Gastrocnemius medialis (tissue), 4 donors: ENCODE results near the gene GYPC. TPM values are rescaled to one million over a fixed set of nuclear protein-coding genes. Genes with fewer than 3 reads are reported as not detected.

Experiments
- ATAC-seq, 2 donors: fragments of 150-250 bp; one replicate each; pipeline ENCODE4 v1.9.1; 2016
- DNase-seq, 2 donors: peaks; one replicate each; pipeline ENCODE4 v3.0.0-alpha.2; 2019
- H3K27ac ChIP-seq, 4 donors: fragments of 200-600 bp; sonication (generic); 1 replicate in 1 of 4; 2 replicates in 3 of 4; pipeline ENCODE4 v1.5.1; 2016 to 2018; ENCODE audit warnings: mild to moderate bottlenecking in 2 of 4, moderate library complexity in 1 of 4
- H3K27me3 ChIP-seq, 3 donors: fragments of 200-600 bp; sonication (generic) in 2 of 3; 1 replicate in 1 of 3; 2 replicates in 2 of 3; pipeline versions ENCODE4 v1.5.1 to v1.6.0; 2016 to 2019; ENCODE audit warnings: mild to moderate bottlenecking in 1 of 3, moderate library complexity in 1 of 3
- H3K36me3 ChIP-seq, 2 donors: fragments of 200-600 bp; sonication (generic) in 1 of 2; one replicate each; pipeline ENCODE4 v1.5.1; 2017 to 2018
- H3K4me1 ChIP-seq, 2 donors: fragments of 200-600 bp; sonication (generic) in 1 of 2; one replicate each; pipeline ENCODE4 v1.5.1; 2016 to 2017; ENCODE audit warnings: mild to moderate bottlenecking in 2 of 2
- H3K4me3 ChIP-seq, 4 donors: fragments of 200-600 bp; sonication (generic) in 3 of 4; 1 replicate in 1 of 4; 2 replicates in 3 of 4; pipeline ENCODE4 v1.5.1; 2016 to 2019; ENCODE audit warnings: mild to moderate bottlenecking in 2 of 4
- H3K9me3 ChIP-seq, 3 donors: fragments of 200-600 bp; sonication (generic) in 2 of 3; 1 replicate in 1 of 3; 2 replicates in 2 of 3; pipeline ENCODE4 v1.5.1; 2016 to 2019
- POLR2A ChIP-seq, 2 donors: fragments of 450-650 bp; IDR thresholded peaks; one replicate each; pipeline ENCODE4 v1.6.1; 2017; ENCODE audit warnings: antibody characterized with exemption in 2 of 2, mild to moderate bottlenecking in 2 of 2, moderate library complexity in 2 of 2
- in situ Hi-C, 4 donors: fragments of 200-750 bp; cut with MboI; loops; one replicate each; pipeline versions ENCODE4 v1.15.0 to v1.8.0; 2017; ENCODE audit warnings: low sequenced_read_pairs in 4 of 4
- intact Hi-C: fragments of 100-400 bp; cut with DNase I; formaldehyde crosslinking; loops from one replicate; pipeline ENCODE4 v1.15.1; 2023; ENCODE audit warnings: low total_unique reads
- total RNA-seq, 4 donors: library from RNA; depleted of rRNA; stranded (reverse); fragments of >200 nt; gene quantifications; one replicate each; pipeline versions ENCODE4 v1.1.0 to v1.2.3, GENCODE V29; 2016
- TF ChIP-seq, protein P1 (sequence below), 5 experiments: fragments of 450-650 bp in 3 of 5; fragments of 200-600 bp in 2 of 5; sonication (generic) in 2 of 5; IDR thresholded peaks in 4 of 5; conservative IDR thresholded peaks in 1 of 5; 1 replicate in 4 of 5; 2 replicates in 1 of 5; pipeline ENCODE4 v1.5.1; 2016 to 2019; ENCODE audit warnings: antibody characterized with exemption in 5 of 5, mild to moderate bottlenecking in 3 of 5, moderate library complexity in 3 of 5

GYPC gene
- total RNA-seq, 4 donors from 2014 or later = 66.3 to 82.0 (median 71.9) TPM

DNA sequence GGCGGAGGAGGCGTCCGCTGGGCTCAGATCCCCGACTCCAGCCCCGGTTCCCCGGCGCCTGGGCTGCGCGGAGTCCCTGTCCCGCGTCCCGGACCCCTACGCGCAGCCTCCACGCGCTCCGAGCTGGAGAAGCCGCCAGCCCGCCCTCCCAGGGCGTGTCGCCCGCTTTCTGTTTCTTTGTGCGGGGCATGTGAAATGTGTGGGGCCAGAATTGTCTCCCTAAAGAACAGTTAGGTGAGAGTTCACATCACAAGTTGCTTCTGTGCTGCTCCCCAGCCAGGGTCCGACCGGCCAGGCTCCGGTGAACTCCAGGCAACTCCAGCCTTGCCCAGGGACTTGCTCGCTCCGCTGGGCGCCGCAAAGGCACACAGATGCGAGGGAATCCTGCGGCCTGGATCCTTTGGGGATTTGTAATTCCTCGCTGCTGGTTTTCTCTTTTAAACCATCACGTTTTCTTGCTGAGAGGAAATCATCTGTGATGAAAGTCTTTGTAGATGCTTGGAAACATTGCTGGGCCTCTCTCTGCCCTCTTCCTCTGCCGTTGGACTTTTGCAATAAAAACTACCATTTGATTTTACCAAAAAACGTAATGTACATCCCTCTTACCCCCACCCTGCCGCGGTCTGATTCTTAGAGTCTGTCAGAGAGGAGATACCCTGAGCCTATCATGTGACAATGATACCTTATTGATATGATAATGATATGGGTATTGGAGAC lies 631 bp downstream of the GYPC start:
- Histone ChIP-seq H3K9me3 (no peaks in the 10 kb centered on the region), H3K27ac (peak overlapping the region; percentile 97 to 99 (median 99)), H3K27me3 (no peaks in the 10 kb centered on the region), H3K36me3 (no peaks in the 10 kb centered on the region), H3K4me1 (peaks cover 51 to 58% of the 10 kb centered on the region in 2 donors), H3K4me3 (peak overlapping the region; percentile 65 to 93 (median 80))
- intact Hi-C loops = loop anchor here (10.0 kb wide), 1 partner anchor 758 kb away; the partner anchor contains the start of gene PROC
- in situ Hi-C loops = no loop called here
- DNase-seq (no peak), ATAC-seq (peak; percentile 16 to 18)
- TF ChIP-seq POLR2A (IDR thresholded peaks at IDR 0.05) = no peak
- TF ChIP-seq, protein P1, sequence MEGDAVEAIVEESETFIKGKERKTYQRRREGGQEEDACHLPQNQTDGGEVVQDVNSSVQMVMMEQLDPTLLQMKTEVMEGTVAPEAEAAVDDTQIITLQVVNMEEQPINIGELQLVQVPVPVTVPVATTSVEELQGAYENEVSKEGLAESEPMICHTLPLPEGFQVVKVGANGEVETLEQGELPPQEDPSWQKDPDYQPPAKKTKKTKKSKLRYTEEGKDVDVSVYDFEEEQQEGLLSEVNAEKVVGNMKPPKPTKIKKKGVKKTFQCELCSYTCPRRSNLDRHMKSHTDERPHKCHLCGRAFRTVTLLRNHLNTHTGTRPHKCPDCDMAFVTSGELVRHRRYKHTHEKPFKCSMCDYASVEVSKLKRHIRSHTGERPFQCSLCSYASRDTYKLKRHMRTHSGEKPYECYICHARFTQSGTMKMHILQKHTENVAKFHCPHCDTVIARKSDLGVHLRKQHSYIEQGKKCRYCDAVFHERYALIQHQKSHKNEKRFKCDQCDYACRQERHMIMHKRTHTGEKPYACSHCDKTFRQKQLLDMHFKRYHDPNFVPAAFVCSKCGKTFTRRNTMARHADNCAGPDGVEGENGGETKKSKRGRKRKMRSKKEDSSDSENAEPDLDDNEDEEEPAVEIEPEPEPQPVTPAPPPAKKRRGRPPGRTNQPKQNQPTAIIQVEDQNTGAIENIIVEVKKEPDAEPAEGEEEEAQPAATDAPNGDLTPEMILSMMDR (IDR thresholded peaks at IDR 0.05 in 4 of 5, conservative IDR thresholded peaks at IDR 0.05 in 1 of 5) = no peak

DNA sequence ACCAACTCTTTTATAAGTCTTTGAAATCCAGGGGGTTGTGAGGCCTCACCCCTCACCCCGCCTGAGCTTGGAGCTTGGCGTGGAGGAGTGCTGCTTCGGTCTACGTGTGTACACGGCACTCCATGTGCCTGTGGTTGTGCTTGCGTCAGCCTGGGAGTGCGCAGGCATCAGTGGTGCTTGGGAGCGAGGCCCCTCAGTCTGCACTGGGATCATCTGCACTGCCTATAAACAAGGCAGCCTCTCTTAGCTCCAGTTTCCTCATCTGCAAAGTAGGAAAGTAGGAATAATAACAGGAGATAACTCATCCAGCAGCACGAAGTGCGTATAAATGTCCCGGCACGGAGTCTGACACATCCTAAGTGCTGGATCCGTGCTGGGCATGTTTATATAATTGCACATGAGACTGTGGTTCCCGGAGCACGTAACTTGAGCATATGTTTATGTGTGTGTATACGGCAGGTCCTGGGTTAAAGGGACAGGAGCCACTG lies 1.2 kb downstream of the GYPC start:
- in situ Hi-C loops = no loop called here
- intact Hi-C loops = loop anchor here (10.0 kb wide), 1 partner anchor 758 kb away; the partner anchor contains the start of gene PROC
- Histone ChIP-seq H3K27me3 (no peaks in the 10 kb centered on the region), H3K4me1 (peaks cover 57 to 64% of the 10 kb centered on the region in 2 donors), H3K36me3 (no peaks in the 10 kb centered on the region), H3K9me3 (no peaks in the 10 kb centered on the region), H3K27ac (peak overlapping the region; percentile 97 to 99 (median 99)), H3K4me3 (peak overlapping the region; percentile 65 to 93 (median 80))
- peak; percentile 69 to 70 for TF ChIP-seq POLR2A (IDR thresholded peaks at IDR 0.05)
- TF ChIP-seq, protein P1 (IDR thresholded peaks at IDR 0.05 in 4 of 5, conservative IDR thresholded peaks at IDR 0.05 in 1 of 5) = no peak
- DNase-seq (peak; percentile 74 to 82), ATAC-seq (peak; percentile 42 to 49)

DNA sequence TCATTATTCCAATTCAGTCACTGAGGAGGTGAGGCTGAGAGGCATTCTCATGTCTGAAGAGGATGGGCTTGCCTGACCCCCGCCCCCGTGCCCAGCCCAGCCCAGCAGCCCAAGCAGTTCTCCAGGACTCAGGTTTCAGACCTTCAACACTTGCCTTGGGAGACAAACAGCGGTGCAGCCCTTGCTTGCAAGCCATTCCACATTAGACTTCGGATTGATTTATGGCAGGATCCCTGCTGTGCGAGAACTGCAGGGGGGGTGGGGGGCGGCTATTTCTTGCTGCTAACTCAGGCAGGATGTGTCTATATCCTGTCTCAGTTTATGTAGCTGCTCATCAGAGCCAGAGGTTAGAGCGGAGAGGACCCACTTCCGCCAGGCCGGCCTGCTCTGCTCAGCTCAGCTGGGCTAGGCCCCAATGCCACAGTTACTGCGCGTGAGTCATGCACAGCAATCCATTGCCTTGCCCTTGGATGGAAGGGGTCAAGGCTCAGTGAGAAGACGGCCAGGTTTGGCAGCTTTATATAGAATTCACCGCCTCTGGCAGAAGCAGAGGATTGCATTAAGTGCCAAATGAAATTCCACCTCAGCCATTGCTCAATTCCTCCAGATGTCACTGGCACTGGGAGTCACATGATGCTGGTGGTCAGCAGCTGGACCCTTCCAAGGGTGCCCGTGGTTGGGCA lies 1.8 kb downstream of the GYPC start:
- peak; percentile 71 to 72 for TF ChIP-seq POLR2A (IDR thresholded peaks at IDR 0.05)
- TF ChIP-seq, protein P1 (IDR thresholded peaks at IDR 0.05 in 4 of 5, conservative IDR thresholded peaks at IDR 0.05 in 1 of 5) = peak in 2 of 5 experiments; percentile 5 to 37
- peak overlapping the region; percentile 65 to 93 (median 80) for H3K4me3 ChIP-seq
- ATAC-seq = peak; percentile 75 to 79
- in situ Hi-C loops (no loop called here), intact Hi-C loops (loop anchor here (10.0 kb wide), 1 partner anchor 757 kb away; the partner anchor contains the start of gene PROC)
- DNase-seq = peak; percentile 87 to 95
- peaks cover 63 to 70% of the 10 kb centered on the region in 2 donors for H3K4me1 ChIP-seq
- no peaks in the 10 kb centered on the region for H3K9me3 ChIP-seq
- no peaks in the 10 kb centered on the region for H3K27me3 ChIP-seq
- H3K27ac ChIP-seq = peak overlapping the region; percentile 97 to 99 (median 99)
- no peaks in the 10 kb centered on the region for H3K36me3 ChIP-seq

DNA sequence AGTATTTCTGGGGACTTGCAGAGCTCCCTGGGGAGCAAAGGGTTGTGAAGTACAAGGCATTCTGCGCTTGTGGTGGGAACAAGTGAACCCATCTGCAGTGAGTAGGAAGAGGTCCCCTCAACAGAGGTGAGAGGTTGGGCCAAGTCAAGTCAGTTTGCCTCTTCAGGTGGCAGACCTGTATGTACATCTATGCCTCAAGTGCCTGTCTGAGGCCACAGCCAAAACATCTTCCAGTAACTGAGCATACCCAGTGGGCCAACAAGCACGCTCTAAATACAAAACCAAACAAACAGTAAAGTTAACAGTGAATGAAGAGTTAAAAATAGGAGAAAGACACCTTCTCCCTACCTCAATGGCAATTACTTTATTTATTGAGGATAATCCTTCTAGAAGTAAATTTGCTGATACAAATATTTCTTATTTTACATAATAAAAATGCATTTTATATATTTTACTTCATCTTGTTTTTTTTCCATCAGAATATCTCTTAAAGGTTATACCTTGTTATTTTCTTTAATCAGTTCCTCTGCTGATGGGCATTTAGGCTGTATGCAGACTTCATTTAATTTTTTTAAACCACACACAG lies 2.5 kb downstream of the GYPC start:
- peaks cover 70 to 76% of the 10 kb centered on the region in 2 donors for H3K4me1 ChIP-seq
- H3K27me3 ChIP-seq = no peaks in the 10 kb centered on the region
- in situ Hi-C loops = no loop called here
- peak overlapping the region; percentile 97 to 99 (median 99) for H3K27ac ChIP-seq
- intact Hi-C loops = loop anchor here (10.0 kb wide), 1 partner anchor 756 kb away; the partner anchor contains the start of gene PROC
- no peaks in the 10 kb centered on the region for H3K9me3 ChIP-seq
- ATAC-seq (peak in 1 of 2 donors; percentile 6), DNase-seq (no peak)
- no peak for TF ChIP-seq POLR2A (IDR thresholded peaks at IDR 0.05)
- TF ChIP-seq, protein P1 (IDR thresholded peaks at IDR 0.05 in 4 of 5, conservative IDR thresholded peaks at IDR 0.05 in 1 of 5) = no peak
- peak overlapping the region in 3 of 4 donors; percentile 16 to 70 (median 65) for H3K4me3 ChIP-seq
- no peaks in the 10 kb centered on the region for H3K36me3 ChIP-seq
